HFFc6 (cell line): ENCODE data around the gene SCGB1C2. TPM values are rescaled to one million over a fixed set of nuclear protein-coding genes. Genes with fewer than 3 reads are reported as not detected.

Source experiments
- DNase-seq: peaks from one replicate; pipeline ENCODE4 v3.0.0-alpha.2; 2018
- H3K27ac Mint-ChIP-seq: 2 replicates; pipeline ENCODE4 v1.8.0; 2020; ENCODE audit warnings: mild to moderate bottlenecking, mixed read lengths
- H3K27me3 Mint-ChIP-seq: 2 replicates; pipeline ENCODE4 v1.8.0; 2021; ENCODE audit warnings: mild to moderate bottlenecking, moderate library complexity, mixed read lengths; ENCODE audit not compliant: insufficient read depth
- H3K36me3 Mint-ChIP-seq: 2 replicates; pipeline ENCODE4 v1.8.0; 2021; ENCODE audit warnings: low read depth, mixed read lengths
- H3K4me1 Mint-ChIP-seq: 2 replicates; pipeline ENCODE4 v1.8.0; 2020; ENCODE audit warnings: low read depth, mixed read lengths
- H3K4me3 Mint-ChIP-seq: 2 replicates; pipeline ENCODE4 v1.8.0; 2020; ENCODE audit warnings: mild to moderate bottlenecking, moderate library complexity, mixed read lengths
- H3K9me3 Mint-ChIP-seq: 2 replicates; pipeline ENCODE4 v1.8.0; 2020; ENCODE audit warnings: mild to moderate bottlenecking, mixed read lengths
- CTCF ChIP-seq: fragments of 200-600 bp; sonication (generic); IDR thresholded peaks from 2 replicates; pipeline ENCODE4 v1.5.0; 2021; ENCODE audit warnings: antibody characterized with exemption, mild to moderate bottlenecking
- total RNA-seq, 6 experiments: library from RNA; stranded (reverse); fragmentation: NEBNext Ultra II Directional; extraction: Animal tissue kit (Norgen Biotek cat#: 25700); gene quantifications; 2 replicates in 1 of 6; 3 replicates in 5 of 6; pipeline ENCODE4 v1.2.3, GENCODE V29; 2021

The SCGB1C2 gene
- total RNA-seq, 6 experiments from 2014 or later: not detected

DNA sequence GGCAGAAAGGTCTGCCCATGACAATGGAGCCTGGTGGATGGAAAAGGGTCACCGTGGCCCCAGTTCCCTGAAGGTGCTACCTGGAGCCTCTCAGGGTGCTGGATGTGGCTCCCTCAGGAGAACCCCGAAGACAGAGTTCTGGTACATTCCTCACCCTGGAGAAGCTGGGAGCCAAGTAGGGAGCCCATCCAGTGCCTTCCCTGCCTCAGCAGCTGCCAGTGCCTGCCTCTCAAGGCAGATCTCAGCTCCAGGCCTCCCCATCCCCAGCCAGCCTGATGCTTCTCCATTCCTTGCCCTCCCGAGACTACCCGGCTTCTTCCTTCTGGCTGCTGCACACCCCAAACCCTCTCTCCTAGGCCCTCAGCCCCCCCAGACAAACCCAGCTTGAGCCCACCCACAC, 20.5 kb downstream of the SCGB1C2 start:
- H3K4me3 Mint-ChIP-seq: no peak overlapping the region
- no peak overlapping the region for H3K27ac Mint-ChIP-seq
- TF ChIP-seq CTCF: no peak
- H3K27me3 Mint-ChIP-seq: peaks cover 34% of the 10 kb centered on the region
- no peak for DNase-seq
- no peaks in the 10 kb centered on the region for H3K36me3 Mint-ChIP-seq
- peaks cover under 1% of the 10 kb centered on the region for H3K4me1 Mint-ChIP-seq
- no peaks in the 10 kb centered on the region for H3K9me3 Mint-ChIP-seq

GRCh38 chr17:158379-158778, 21.0 kb downstream of the SCGB1C2 start:
- H3K4me1 Mint-ChIP-seq: no peaks in the 10 kb centered on the region
- H3K9me3 Mint-ChIP-seq: no peaks in the 10 kb centered on the region
- TF ChIP-seq CTCF: no peak
- no peak overlapping the region for H3K27ac Mint-ChIP-seq
- H3K4me3 Mint-ChIP-seq: no peak overlapping the region
- no peaks in the 10 kb centered on the region for H3K36me3 Mint-ChIP-seq
- DNase-seq: no peak
- H3K27me3 Mint-ChIP-seq: peaks cover 39% of the 10 kb centered on the region

- H3K4me1 Mint-ChIP-seq: no peaks in the 10 kb centered on the region
- no peak overlapping the region for H3K27ac Mint-ChIP-seq
- H3K4me3 Mint-ChIP-seq: no peak overlapping the region
- no peak for DNase-seq
- no peak for TF ChIP-seq CTCF
- no peaks in the 10 kb centered on the region for H3K36me3 Mint-ChIP-seq
- no peaks in the 10 kb centered on the region for H3K9me3 Mint-ChIP-seq
- peaks cover 40% of the 10 kb centered on the region for H3K27me3 Mint-ChIP-seq
Measured at GRCh38 chr17:159609-160008, 22.2 kb downstream of the SCGB1C2 start.

DNA sequence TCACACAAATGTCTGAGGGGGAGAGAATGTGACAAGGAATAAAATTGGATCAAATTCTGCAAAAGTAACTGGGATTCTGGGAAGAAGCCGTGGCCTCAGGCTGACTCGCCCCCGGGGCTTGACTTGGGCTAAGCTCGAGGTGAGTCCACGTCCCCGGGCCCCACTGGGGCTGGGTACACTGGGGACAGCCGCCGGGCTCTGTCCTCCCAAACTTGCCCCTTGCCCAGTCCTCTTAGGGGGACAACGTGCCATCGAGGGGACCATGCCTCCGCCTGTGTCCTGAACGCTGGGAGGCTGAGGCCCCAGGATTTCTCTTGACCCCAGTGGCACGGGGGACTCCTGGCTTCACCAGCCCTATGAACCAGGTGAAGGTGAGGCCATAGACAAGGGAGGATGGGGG, 23.0 kb downstream of the SCGB1C2 start:
- DNase-seq: no peak
- Mint-ChIP-seq H3K27me3 (peaks cover 37% of the 10 kb centered on the region), H3K4me3 (no peak overlapping the region), H3K27ac (no peak overlapping the region), H3K9me3 (no peaks in the 10 kb centered on the region), H3K36me3 (no peaks in the 10 kb centered on the region), H3K4me1 (no peaks in the 10 kb centered on the region)
- TF ChIP-seq CTCF: no peak

DNA sequence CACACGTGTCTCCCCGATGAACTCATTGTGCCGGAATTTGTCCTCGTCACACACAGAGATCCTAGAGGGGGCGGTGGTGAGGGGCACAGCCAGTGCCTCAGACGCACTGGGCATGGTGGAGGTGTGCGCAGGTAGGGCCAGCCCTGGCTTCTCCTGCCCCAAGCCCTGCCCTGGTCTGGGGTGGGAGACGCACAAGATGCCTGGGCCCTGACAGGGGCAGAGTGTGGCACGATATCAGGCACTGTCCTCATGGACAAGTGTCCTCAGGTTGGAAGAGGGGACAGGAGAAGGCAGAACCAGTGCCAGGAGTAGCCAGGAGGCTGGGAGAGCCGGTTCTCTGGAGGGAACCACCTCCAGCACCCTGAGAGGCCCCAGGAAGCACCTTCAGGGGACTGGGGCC, 24.1 kb downstream of the SCGB1C2 start:
- Mint-ChIP-seq H3K36me3 (no peaks in the 10 kb centered on the region), H3K4me3 (no peak overlapping the region), H3K9me3 (no peaks in the 10 kb centered on the region), H3K27ac (no peak overlapping the region), H3K4me1 (no peaks in the 10 kb centered on the region), H3K27me3 (peaks cover 41% of the 10 kb centered on the region)
- DNase-seq: no peak
- no peak for TF ChIP-seq CTCF

GRCh38 chr17:162689-163088, 25.3 kb downstream of the SCGB1C2 start:
- Mint-ChIP-seq H3K4me1 (no peaks in the 10 kb centered on the region), H3K27me3 (peaks cover 40% of the 10 kb centered on the region), H3K36me3 (no peaks in the 10 kb centered on the region), H3K27ac (no peak overlapping the region), H3K4me3 (no peak overlapping the region), H3K9me3 (no peaks in the 10 kb centered on the region)
- no peak for DNase-seq
- TF ChIP-seq CTCF: no peak
